Cardiac muscle cell (in vitro differentiated cells and primary cell): ENCODE measurements around the gene BPNT1. TPM values are rescaled to one million over a fixed set of nuclear protein-coding genes. Genes with fewer than 3 reads are reported as not detected.
"Not testable (repeated sequence)": the region's sequence is repeated elsewhere in the genome, so short reads cannot be mapped to it uniquely, and the experiment has no call there.

Experiments
- DNase-seq, 2 donors: peaks; one replicate each; pipeline versions ENCODE4 v3.0.0 to v3.0.0-alpha.2; 2010 to 2017; ENCODE audit warnings: low read depth in 1 of 2, low spot score in 1 of 2
- H3K27ac ChIP-seq: fragments of 200-600 bp; sonication (generic); 2 replicates; pipeline ENCODE4 v1.5.1; 2016
- H3K27me3 ChIP-seq: fragments of 200-600 bp; sonication (generic); 2 replicates; pipeline ENCODE4 v1.6.0; 2016; ENCODE audit warnings: control low read depth
- H3K36me3 ChIP-seq: fragments of 200-600 bp; sonication (generic); 2 replicates; pipeline ENCODE4 v1.5.1; 2016; ENCODE audit warnings: control low read depth
- H3K4me1 ChIP-seq: fragments of 200-600 bp; sonication (generic); 2 replicates; pipeline ENCODE4 v1.8.1; 2017; ENCODE audit warnings: low read depth, mild to moderate bottlenecking, mixed run types
- H3K4me3 ChIP-seq: fragments of 200-600 bp; sonication (generic); 2 replicates; pipeline ENCODE4 v1.5.1; 2016; ENCODE audit warnings: mild to moderate bottlenecking
- H3K9me3 ChIP-seq: fragments of 200-600 bp; sonication (generic); 2 replicates; pipeline ENCODE4 v1.5.1; 2017; ENCODE audit warnings: low read depth, mild to moderate bottlenecking, control low read depth
- CTCF ChIP-seq: IDR thresholded peaks from 2 replicates; pipeline ENCODE4 v1.5.1; 2012; ENCODE audit warnings: low read depth, mild to moderate bottlenecking, low read length
- polyA plus RNA-seq: library from polyadenylated mRNA; unstranded; fragments of >200 nt; fragmentation: Nextera tagmentation; extraction: Ambion mirVana; gene quantifications from 2 replicates; pipeline ENCODE4 v1.2.1, GENCODE V29; 2016
- total RNA-seq: library from RNA; depleted of rRNA; stranded (reverse); fragments of >200 nt; gene quantifications from 2 replicates; pipeline ENCODE4 v1.2.3, GENCODE V29; 2016

The BPNT1 gene
- total and polyA plus RNA-seq, 2 experiments from 2014 or later: 12.4 to 27.7 TPM

- H3K9me3 ChIP-seq: no peaks in the 10 kb centered on the region
- peaks cover 58% of the 10 kb centered on the region for H3K36me3 ChIP-seq
- H3K27me3 ChIP-seq: no peaks in the 10 kb centered on the region
- peak; percentile 40 for TF ChIP-seq CTCF
- no peaks in the 10 kb centered on the region for H3K4me1 ChIP-seq
- no peak overlapping the region for H3K27ac ChIP-seq
- H3K4me3 ChIP-seq: no peak overlapping the region
- DNase-seq: peak; percentile 30 to 36
Measured at GRCh38 chr1:220113136-220113695, 23.6 kb upstream of the BPNT1 start.

- not testable (repeated sequence) for DNase-seq, H3K27ac ChIP-seq, H3K4me1 ChIP-seq, H3K27me3 ChIP-seq, H3K9me3 ChIP-seq, H3K4me3 ChIP-seq
- H3K36me3 ChIP-seq: peaks cover 53% of the 10 kb centered on the region
Measured at GRCh38 chr1:220112600-220112999, 23.0 kb upstream of the BPNT1 start.

- not testable (repeated sequence) for H3K4me1 ChIP-seq, H3K9me3 ChIP-seq, DNase-seq, H3K27me3 ChIP-seq, H3K27ac ChIP-seq, H3K4me3 ChIP-seq
- peaks cover 56% of the 10 kb centered on the region for H3K36me3 ChIP-seq
Measured at GRCh38 chr1:220110473-220110872, 20.9 kb upstream of the BPNT1 start.

- DNase-seq: no peak
- Histone ChIP-seq H3K27me3 (no peaks in the 10 kb centered on the region), H3K36me3 (peaks cover 63% of the 10 kb centered on the region), H3K9me3 (no peaks in the 10 kb centered on the region), H3K27ac (no peak overlapping the region), H3K4me1 (peaks cover 9% of the 10 kb centered on the region), H3K4me3 (no peak overlapping the region)
- TF ChIP-seq CTCF: no peak
Measured at GRCh38 chr1:220099826-220100225, 10.2 kb upstream of the BPNT1 start.

GRCh38 chr1:220094016-220094911 is 4.7 kb upstream of the BPNT1 start, which contains the start of gene IARS2:
TSS of gene IARS2 (plus strand) at chr1:220094132. CDS start at chr1:220094217, 85 bp downstream.
- TF ChIP-seq CTCF: no peak
- peak within 1 kb of the TSS; percentile 57 for H3K4me3 ChIP-seq
- H3K9me3 ChIP-seq: no peaks in the 10 kb centered on the region
- DNase-seq: peak; percentile 90 to 92
- H3K36me3 ChIP-seq: peaks cover 18% of the 10 kb centered on the region
- H3K27ac ChIP-seq: peak within 1 kb of the TSS; percentile 79
- peaks cover 13% of the 10 kb centered on the region for H3K4me1 ChIP-seq
- H3K27me3 ChIP-seq: no peaks in the 10 kb centered on the region

- peak overlapping the region; percentile 57 for H3K4me3 ChIP-seq
- TF ChIP-seq CTCF: no peak
- H3K27ac ChIP-seq: peak overlapping the region; percentile 26
- H3K9me3 ChIP-seq: no peaks in the 10 kb centered on the region
- DNase-seq: peak; percentile 5 to 6
- H3K27me3 ChIP-seq: no peaks in the 10 kb centered on the region
- peaks cover 13% of the 10 kb centered on the region for H3K4me1 ChIP-seq
- H3K36me3 ChIP-seq: peaks cover 13% of the 10 kb centered on the region
Measured at GRCh38 chr1:220093361-220094015, 3.9 kb upstream of the BPNT1 start.
